ENCODE data around the gene SLC35C1.

SLC35C1 gene

DNA sequence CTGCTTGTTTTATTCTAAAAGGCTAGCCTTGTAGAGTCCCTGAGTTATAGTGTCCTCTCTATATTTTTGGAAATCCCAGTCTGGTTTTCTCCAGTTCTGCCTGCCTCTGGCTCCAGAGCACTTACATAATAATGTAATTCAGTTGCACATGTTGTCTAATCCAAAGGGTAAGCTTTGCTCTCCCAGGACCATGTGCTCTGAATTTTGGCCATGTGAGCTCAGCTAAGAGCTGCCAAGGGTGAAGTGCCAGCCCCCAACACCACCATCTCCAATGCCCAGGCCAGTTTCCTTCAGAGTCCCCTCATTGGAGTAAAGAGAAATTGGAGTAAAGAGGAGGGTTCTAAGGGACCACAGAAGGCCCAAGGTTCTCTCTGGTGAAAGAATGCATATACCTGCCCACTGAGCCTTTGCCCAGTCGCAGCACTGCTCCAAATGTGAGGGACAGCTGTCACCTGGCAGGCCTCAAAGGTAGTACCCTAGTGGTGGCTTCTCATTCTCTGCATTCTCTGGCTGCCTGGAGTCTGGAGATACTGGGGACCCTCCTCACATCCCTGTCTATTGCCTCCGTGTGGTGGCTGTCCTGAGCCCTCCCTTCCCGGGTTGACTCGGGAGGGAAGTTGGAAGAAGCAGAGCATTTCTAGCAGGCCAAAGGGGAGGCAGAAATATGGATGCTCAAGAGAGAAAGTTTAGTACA is 47.2 kb downstream of the SLC35C1 start:
- no peak overlapping the region for H3K4me3 ChIP-seq (ENCODE audit: control insufficient read depth, low read depth, low read length)
- TF ChIP-seq, protein P1, sequence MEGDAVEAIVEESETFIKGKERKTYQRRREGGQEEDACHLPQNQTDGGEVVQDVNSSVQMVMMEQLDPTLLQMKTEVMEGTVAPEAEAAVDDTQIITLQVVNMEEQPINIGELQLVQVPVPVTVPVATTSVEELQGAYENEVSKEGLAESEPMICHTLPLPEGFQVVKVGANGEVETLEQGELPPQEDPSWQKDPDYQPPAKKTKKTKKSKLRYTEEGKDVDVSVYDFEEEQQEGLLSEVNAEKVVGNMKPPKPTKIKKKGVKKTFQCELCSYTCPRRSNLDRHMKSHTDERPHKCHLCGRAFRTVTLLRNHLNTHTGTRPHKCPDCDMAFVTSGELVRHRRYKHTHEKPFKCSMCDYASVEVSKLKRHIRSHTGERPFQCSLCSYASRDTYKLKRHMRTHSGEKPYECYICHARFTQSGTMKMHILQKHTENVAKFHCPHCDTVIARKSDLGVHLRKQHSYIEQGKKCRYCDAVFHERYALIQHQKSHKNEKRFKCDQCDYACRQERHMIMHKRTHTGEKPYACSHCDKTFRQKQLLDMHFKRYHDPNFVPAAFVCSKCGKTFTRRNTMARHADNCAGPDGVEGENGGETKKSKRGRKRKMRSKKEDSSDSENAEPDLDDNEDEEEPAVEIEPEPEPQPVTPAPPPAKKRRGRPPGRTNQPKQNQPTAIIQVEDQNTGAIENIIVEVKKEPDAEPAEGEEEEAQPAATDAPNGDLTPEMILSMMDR (conservative IDR thresholded peaks at IDR 0.05; ENCODE audit: control insufficient read depth, insufficient read depth, low read depth, low read length): no peak
- no peak for DNase-seq (ENCODE audit: low read depth)

DNA sequence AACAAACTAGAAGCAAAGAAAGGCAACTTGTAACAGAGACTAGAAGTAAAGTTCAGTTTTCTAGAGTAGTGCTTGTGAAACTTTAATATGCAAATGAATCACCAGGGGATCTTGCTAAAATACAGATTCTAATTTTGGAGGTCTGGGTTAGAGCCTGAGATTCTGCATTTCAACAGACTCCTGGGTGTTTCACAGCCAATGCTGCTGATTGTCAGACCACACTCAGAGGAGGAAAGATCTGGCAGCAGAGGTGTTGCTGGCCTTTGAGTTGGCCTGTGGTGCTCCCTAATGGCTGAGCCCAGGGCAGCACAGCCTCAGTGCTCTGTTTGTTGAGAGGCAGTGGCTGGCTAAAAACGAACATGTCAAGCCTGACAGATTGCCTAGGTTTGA is 47.8 kb downstream of the SLC35C1 start:
- no peak for DNase-seq (ENCODE audit: low read depth)
- H3K4me3 ChIP-seq (ENCODE audit: control insufficient read depth, low read depth, low read length): no peak overlapping the region
- TF ChIP-seq, protein P1 (conservative IDR thresholded peaks at IDR 0.05; ENCODE audit: control insufficient read depth, insufficient read depth, low read depth, low read length): no peak

DNA sequence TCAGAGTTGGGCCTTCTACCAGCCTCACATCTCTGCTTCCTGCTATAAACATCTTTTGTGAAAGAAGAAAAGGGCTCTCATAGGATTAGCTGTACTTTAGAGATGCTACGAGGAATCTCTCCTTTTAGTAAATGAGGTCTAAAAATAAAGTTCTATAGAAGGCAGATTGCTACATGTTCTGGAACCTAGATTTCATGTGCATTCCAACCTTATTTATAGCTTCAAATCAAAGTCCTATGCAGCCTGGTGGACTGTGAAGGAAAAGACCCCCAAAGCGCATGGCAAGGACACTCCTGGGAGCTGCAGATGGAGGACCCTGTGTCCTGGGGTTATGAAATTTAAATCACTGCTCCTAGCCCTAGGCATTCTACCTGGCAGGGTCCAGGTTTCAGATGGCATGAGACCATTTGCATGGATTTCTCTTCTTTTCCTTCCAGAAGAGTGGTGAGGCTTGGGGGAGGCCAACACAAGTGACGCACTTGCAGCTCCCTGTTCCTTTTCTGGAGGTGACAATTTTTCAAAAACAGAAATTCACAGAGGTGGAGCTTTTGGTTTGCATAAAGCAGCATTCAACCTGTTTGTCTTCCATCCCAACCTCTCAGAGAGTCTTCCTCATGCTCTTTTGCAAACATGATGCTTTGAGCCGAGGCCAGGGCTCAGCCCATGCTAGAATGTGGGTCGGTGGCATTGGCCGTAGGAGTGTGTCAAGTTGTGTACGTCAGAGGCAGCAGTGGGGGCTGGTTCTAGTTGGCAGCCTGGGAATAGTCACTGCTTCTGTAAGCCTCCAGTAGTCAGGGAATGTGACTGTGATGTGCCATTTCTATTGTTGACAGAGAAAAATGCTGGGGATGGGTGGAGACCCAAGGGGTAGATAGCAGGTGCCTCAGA is 48.6 kb downstream of the SLC35C1 start:
- TF ChIP-seq, protein P1 (conservative IDR thresholded peaks at IDR 0.05; ENCODE audit: control insufficient read depth, insufficient read depth, low read depth, low read length): no peak
- no peak for DNase-seq (ENCODE audit: low read depth)
- no peak overlapping the region for H3K4me3 ChIP-seq (ENCODE audit: control insufficient read depth, low read depth, low read length)

DNA sequence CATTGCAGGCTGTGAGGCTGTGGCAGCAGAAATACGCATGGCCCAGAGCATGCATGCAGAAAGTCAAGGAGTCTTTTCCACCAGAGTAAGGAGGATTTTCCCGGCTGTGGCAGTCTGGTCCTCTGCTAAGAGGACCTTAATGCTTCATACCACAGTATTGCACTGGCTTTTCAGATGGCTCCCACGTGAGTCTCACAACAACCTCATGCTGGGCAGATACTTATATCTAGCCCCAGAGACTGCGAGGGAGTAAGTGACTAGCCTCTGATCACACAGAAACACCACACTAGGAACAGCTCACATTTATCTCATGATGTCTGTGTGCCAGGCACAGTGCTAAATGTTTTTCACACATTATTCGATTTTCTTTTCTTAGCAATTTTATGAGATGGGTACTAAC is 50.4 kb downstream of the SLC35C1 start:
- no peak for DNase-seq (ENCODE audit: low read depth)
- H3K4me3 ChIP-seq (ENCODE audit: control insufficient read depth, low read depth, low read length): no peak overlapping the region
- TF ChIP-seq, protein P1 (conservative IDR thresholded peaks at IDR 0.05; ENCODE audit: control insufficient read depth, insufficient read depth, low read depth, low read length): no peak

DNA sequence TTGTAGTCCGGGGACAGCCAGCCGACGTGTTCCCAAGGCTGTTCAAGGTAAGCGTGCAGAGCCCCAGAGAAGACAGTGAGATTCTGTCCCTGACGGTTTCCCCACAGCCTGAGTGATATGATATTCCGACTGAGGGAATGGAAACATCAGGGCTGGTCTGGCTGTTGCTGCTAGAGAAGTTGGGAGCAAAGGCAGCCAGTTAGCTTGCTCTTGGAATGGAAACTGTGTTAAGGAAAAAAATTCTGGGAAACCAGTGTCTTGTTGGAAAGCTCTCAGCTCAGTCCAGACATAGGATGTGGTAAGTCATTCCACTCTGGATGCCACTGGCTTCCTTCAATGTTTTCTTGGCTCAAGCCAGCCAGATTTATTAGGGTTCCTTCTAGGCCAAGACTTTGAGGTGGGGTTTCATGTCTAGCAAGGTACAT is 51.1 kb downstream of the SLC35C1 start:
- DNase-seq (ENCODE audit: low read depth): peak; percentile 41
- H3K4me3 ChIP-seq (ENCODE audit: control insufficient read depth, low read depth, low read length): no peak overlapping the region
- TF ChIP-seq, protein P1 (conservative IDR thresholded peaks at IDR 0.05; ENCODE audit: control insufficient read depth, insufficient read depth, low read depth, low read length): no peak

DNA sequence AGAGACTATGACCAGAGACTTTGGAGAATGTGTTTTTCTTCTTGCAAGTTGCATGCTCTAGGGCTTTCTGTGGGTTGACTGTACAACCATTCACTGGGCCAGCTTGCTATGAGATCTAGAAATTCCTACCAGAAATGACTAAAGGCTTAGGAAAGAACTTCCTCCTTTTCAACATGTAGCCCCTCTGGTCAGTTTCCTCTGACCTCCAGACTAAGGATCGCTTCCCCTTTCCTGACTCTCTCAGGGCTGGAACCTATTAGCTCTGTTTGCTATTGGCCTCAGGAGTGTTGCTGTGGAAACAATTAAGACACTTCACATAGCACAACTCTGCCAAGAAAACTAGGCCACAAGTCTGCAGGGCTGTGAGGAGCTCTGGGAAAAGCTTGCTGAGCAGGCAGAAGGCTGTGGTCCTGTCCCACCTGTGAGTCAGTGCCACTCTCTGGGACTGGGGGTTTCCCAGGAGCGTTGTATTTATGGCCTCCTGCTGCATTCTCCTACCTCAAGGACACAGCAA is 53.1 kb downstream of the SLC35C1 start:
- peak; percentile 96 for DNase-seq (ENCODE audit: low read depth)
- no peak overlapping the region for H3K4me3 ChIP-seq (ENCODE audit: control insufficient read depth, low read depth, low read length)
- TF ChIP-seq, protein P1 (conservative IDR thresholded peaks at IDR 0.05; ENCODE audit: control insufficient read depth, insufficient read depth, low read depth, low read length): no peak

All from fibroblast of mammary gland (primary cell).